Neuronal stem cell (in vitro differentiated cells): Measurements from ENCODE around the gene COL6A1.
A peak's percentile ranks its signal among the peaks of the same experiment; 100 is the strongest.

Source experiments
- DNase-seq: peaks from one replicate; pipeline ENCODE4 v3.0.0-alpha.2; 2013; ENCODE audit warnings: low spot score
- H2AFZ ChIP-seq: one replicate; pipeline ENCODE4 v1.6.1; 2013; ENCODE audit warnings: mild to moderate bottlenecking, low read length, inconsistent platforms
- H2AK5ac ChIP-seq: 2 replicates; pipeline ENCODE4 v1.6.1; 2013; ENCODE audit warnings: low read depth, mild to moderate bottlenecking, inconsistent platforms, low read length, moderate library complexity, mixed read lengths
- H2BK120ac ChIP-seq: 2 replicates; pipeline ENCODE4 v1.6.1; 2013; ENCODE audit warnings: low read depth, mild to moderate bottlenecking, inconsistent platforms, low read length, moderate library complexity, mixed read lengths
- H2BK12ac ChIP-seq: one replicate; pipeline ENCODE4 v1.6.1; 2013; ENCODE audit warnings: low read length, inconsistent platforms
- H2BK15ac ChIP-seq: 2 replicates; pipeline ENCODE4 v1.6.1; 2013; ENCODE audit warnings: mild to moderate bottlenecking, low read length, inconsistent platforms, mixed read lengths
- H2BK5ac ChIP-seq: one replicate; pipeline ENCODE4 v1.6.1; 2013; ENCODE audit warnings: inconsistent platforms, mild to moderate bottlenecking, low read length, moderate library complexity
- H3K14ac ChIP-seq: one replicate; pipeline ENCODE4 v1.6.1; 2013; ENCODE audit warnings: low read length, inconsistent platforms
- H3K18ac ChIP-seq: 2 replicates; pipeline ENCODE4 v1.6.1; 2013; ENCODE audit warnings: low read length, inconsistent platforms
- H3K23ac ChIP-seq: 2 replicates; pipeline ENCODE4 v1.6.1; 2013; ENCODE audit warnings: low read depth, mild to moderate bottlenecking, mixed read lengths, low read length, inconsistent platforms; ENCODE audit not compliant: poor library complexity
- H3K27ac ChIP-seq: replicated peaks from 3 replicates; pipeline ENCODE4 v1.5.1; 2013; ENCODE audit warnings: low read length, inconsistent platforms
- H3K27me3 ChIP-seq, 3 experiments: 2 replicates each; pipeline ENCODE4 v1.6.1; 2013; ENCODE audit warnings: low read length in 3 of 3, mild to moderate bottlenecking in 2 of 3, inconsistent platforms in 1 of 3, low read depth in 1 of 3, mixed read lengths in 1 of 3, moderate library complexity in 1 of 3; ENCODE audit not compliant: control insufficient read depth in 3 of 3, insufficient read depth in 3 of 3
- H3K36me3 ChIP-seq, 2 donors: replicated peaks in 1 of 2; 2 replicates each; pipeline ENCODE4 v1.6.1; 2013; ENCODE audit warnings: low read length in 2 of 2; ENCODE audit not compliant: control insufficient read depth in 2 of 2, insufficient read depth in 2 of 2
- H3K4ac ChIP-seq: 2 replicates; pipeline ENCODE4 v1.6.1; 2013; ENCODE audit warnings: inconsistent platforms, mild to moderate bottlenecking, low read length, moderate library complexity
- H3K4me1 ChIP-seq, 2 donors: 1 replicate in 1 of 2; 2 replicates in 1 of 2; pipeline ENCODE4 v1.6.1; 2013; ENCODE audit warnings: low read length in 2 of 2, low read depth in 1 of 2; ENCODE audit not compliant: control insufficient read depth in 2 of 2, insufficient read depth in 1 of 2
- H3K4me2 ChIP-seq: one replicate; pipeline ENCODE4 v1.6.1; 2013; ENCODE audit warnings: mild to moderate bottlenecking, low read length, inconsistent platforms; ENCODE audit not compliant: insufficient read depth, poor library complexity, severe bottlenecking
- H3K4me3 ChIP-seq, 2 donors: 2 replicates each; pipeline ENCODE4 v1.5.1; 2013; ENCODE audit warnings: low read length in 2 of 2, mild to moderate bottlenecking in 2 of 2, inconsistent platforms in 1 of 2, moderate library complexity in 1 of 2
- H3K79me1 ChIP-seq: one replicate; pipeline ENCODE4 v1.6.1; 2013; ENCODE audit warnings: low read depth, mild to moderate bottlenecking, inconsistent platforms, low read length, moderate library complexity
- H3K9ac ChIP-seq: one replicate; pipeline ENCODE4 v1.6.1; 2013; ENCODE audit warnings: mild to moderate bottlenecking, low read depth, low read length, inconsistent platforms; ENCODE audit not compliant: poor library complexity
- H3K9me3 ChIP-seq, 2 donors: replicated peaks in 1 of 2; 2 replicates each; pipeline versions ENCODE3 to v1.6.1; 2013; ENCODE audit warnings: low read length in 2 of 2, mild to moderate bottlenecking in 2 of 2, inconsistent platforms in 1 of 2, low read depth in 1 of 2, mixed read lengths in 1 of 2, moderate library complexity in 1 of 2; ENCODE audit not compliant: control insufficient read depth in 2 of 2, insufficient read depth in 1 of 2
- H4K8ac ChIP-seq: one replicate; pipeline ENCODE4 v1.6.1; 2013; ENCODE audit warnings: low read depth, mild to moderate bottlenecking, inconsistent platforms, low read length, moderate library complexity
- H4K91ac ChIP-seq: one replicate; pipeline ENCODE4 v1.6.1; 2013; ENCODE audit warnings: low read length, low read depth, mild to moderate bottlenecking, inconsistent platforms; ENCODE audit not compliant: poor library complexity
- WGBS, 2 donors: extraction: QIAGEN DNeasy Blood & Tissue Kit; methylation state at CpG; one replicate each; pipeline ENCODE4 v1.1.7; 2013; ENCODE audit warnings: missing lambda C conversion rate in 2 of 2, mixed read lengths in 1 of 2; ENCODE audit not compliant: insufficient read length in 2 of 2, insufficient replicate concordance in 1 of 2; ENCODE audit errors: extremely low coverage in 2 of 2; 5-methylcytosine and 5-hydroxymethylcytosine counted together

The COL6A1 gene

DNA sequence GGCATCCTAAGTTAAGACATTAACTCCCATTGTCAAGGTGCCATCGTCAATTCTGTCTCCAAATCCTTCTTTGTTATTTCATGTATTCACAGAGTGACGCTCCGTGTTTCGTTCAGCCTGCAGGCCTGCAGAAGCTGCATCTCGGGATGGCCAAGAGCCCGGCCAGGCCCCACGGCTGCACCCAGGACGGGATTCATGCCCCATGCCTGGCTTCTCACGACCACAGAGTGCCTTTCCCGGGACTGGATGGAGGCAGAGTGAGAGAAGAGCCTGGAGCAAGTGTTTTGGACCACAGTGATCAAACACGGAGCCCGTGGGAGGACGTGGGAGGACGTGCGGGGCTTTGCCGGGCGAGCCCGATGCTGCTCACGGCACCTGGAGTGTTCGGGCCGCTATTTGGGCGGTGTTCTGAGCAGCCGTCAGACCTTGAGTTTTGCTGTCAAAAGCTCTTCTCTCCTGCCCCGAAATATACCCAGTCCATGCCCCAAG, 56.8 kb downstream of the COL6A1 start:
- H3K36me3 ChIP-seq: no peaks in the 10 kb centered on the region
- no peaks in the 10 kb centered on the region for H3K79me1 ChIP-seq
- H3K18ac ChIP-seq: no peak overlapping the region
- no peak overlapping the region for H3K9ac ChIP-seq
- no peak overlapping the region for H3K27ac ChIP-seq
- H3K14ac ChIP-seq: no peak overlapping the region
- H3K4me3 ChIP-seq: no peak overlapping the region
- H3K23ac ChIP-seq: no peak overlapping the region
- H2AFZ ChIP-seq: peak overlapping the region; percentile 53
- no peak overlapping the region for H3K4me2 ChIP-seq
- no peaks in the 10 kb centered on the region for H3K9me3 ChIP-seq
- no peak overlapping the region for H2BK15ac ChIP-seq
- H4K91ac ChIP-seq: no peak overlapping the region
- peaks cover 0 to 4% (median 0%) of the 10 kb centered on the region in 3 experiments for H3K27me3 ChIP-seq
- H4K8ac ChIP-seq: no peak overlapping the region
- no peak for DNase-seq
- no peaks in the 10 kb centered on the region for H3K4me1 ChIP-seq
- no peak overlapping the region for H2BK120ac ChIP-seq
- H2BK12ac ChIP-seq: no peak overlapping the region
- H2BK5ac ChIP-seq: no peak overlapping the region
- WGBS, 2 donors: no CpG with 5 or more reads among the region's 24 CpGs
- H3K4ac ChIP-seq: no peak overlapping the region
- H2AK5ac ChIP-seq: no peak overlapping the region

DNA sequence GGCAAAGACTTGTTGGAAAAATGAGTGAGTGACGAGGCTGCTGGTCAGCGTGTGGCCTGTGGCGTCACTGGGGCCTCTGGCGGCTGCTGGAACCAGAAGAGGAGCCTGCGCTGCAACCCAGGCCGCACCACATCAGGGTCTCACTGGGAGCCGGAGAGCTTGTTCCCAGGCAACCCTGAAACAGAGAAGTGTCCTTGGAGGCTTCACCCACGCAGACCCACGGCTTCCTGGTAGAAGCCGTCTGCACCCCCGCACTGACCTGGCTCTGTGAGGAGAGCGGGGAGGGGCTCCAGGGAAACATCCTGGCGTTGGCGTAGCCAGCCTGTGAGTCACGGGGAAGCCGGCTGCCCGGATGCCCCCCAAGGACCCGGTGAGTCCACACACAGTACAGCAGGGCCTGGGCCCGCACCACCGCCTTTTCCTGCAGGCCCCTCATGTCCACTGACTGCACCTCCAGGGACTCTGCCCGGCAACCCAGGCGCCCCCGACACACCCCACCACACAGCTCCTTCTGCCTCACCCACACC, 57.4 kb downstream of the COL6A1 start:
- peaks cover 0 to 4% (median 0%) of the 10 kb centered on the region in 3 experiments for H3K27me3 ChIP-seq
- no peak overlapping the region for H3K9ac ChIP-seq
- no peak overlapping the region for H2BK5ac ChIP-seq
- H2AFZ ChIP-seq: peak overlapping the region; percentile 53
- H3K18ac ChIP-seq: peak overlapping the region; percentile 78
- DNase-seq: no peak
- H3K23ac ChIP-seq: no peak overlapping the region
- peak overlapping the region; percentile 37 for H2BK15ac ChIP-seq
- no peaks in the 10 kb centered on the region for H3K9me3 ChIP-seq
- no peak overlapping the region for H3K4me3 ChIP-seq
- H2BK12ac ChIP-seq: no peak overlapping the region
- H2BK120ac ChIP-seq: no peak overlapping the region
- no peak overlapping the region for H3K14ac ChIP-seq
- H2AK5ac ChIP-seq: no peak overlapping the region
- no CpG with 5 or more reads among the region's 23 CpGs for WGBS, 2 donors
- H3K4ac ChIP-seq: no peak overlapping the region
- no peaks in the 10 kb centered on the region for H3K79me1 ChIP-seq
- H4K91ac ChIP-seq: no peak overlapping the region
- no peak overlapping the region for H4K8ac ChIP-seq
- no peaks in the 10 kb centered on the region for H3K4me1 ChIP-seq
- H3K4me2 ChIP-seq: no peak overlapping the region
- H3K36me3 ChIP-seq: no peaks in the 10 kb centered on the region
- no peak overlapping the region for H3K27ac ChIP-seq

DNA sequence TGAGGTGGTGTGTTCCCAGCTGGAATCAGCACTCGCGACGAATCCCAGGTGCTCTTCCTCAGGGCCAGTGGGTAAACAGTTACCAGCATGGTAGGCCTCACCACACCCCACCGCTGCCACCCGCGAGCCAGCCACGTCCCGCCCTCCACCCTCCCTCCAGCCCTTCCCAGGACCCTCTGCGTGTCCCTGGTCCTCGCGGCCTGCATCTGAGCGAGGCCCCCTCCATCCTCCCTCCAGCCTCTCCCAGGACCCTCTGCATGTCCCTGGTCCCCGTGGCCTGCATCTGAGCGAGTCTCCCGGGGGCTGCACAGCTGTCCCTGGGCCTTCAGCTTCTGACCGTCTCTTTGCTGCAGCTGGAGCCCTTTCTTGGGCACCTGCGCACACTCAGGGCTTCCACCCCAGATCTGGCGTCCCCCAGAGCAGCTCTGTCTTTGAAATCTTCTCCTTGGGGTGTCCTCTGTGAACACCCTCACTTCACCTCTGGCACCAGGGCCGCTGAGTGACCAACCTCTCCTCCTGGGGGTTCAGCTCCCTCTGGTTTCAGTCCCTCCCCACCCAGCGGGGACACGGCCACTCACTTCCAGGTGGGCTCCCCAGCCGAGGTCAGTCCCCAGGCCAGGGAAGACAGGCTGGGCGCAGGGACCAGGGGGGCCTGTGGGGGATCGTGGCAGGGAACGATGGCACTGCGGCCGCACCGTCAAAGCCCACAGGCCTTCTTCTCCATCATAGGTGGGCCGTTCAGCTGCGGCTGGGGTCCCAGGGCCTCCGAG, 58.5 kb downstream of the COL6A1 start:
- H3K9me3 ChIP-seq: no peaks in the 10 kb centered on the region
- DNase-seq: no peak
- peak overlapping the region; percentile 97 for H2AK5ac ChIP-seq
- no peak overlapping the region for H4K91ac ChIP-seq
- H2BK120ac ChIP-seq: peak overlapping the region; percentile 47
- H3K4me3 ChIP-seq: no peak overlapping the region
- no peaks in the 10 kb centered on the region for H3K36me3 ChIP-seq
- H3K4me2 ChIP-seq: no peak overlapping the region
- peaks cover 0 to 4% (median 0%) of the 10 kb centered on the region in 3 experiments for H3K27me3 ChIP-seq
- no peak overlapping the region for H3K9ac ChIP-seq
- H3K4ac ChIP-seq: no peak overlapping the region
- peak overlapping the region; percentile 46 for H2BK12ac ChIP-seq
- H2BK5ac ChIP-seq: no peak overlapping the region
- peak overlapping the region; percentile 83 for H2BK15ac ChIP-seq
- H3K23ac ChIP-seq: peak overlapping the region; percentile 25
- H3K27ac ChIP-seq: no peak overlapping the region
- no CpG with 5 or more reads among the region's 31 CpGs for WGBS, 2 donors
- H2AFZ ChIP-seq: no peak overlapping the region
- H4K8ac ChIP-seq: no peak overlapping the region
- H3K18ac ChIP-seq: peak overlapping the region; percentile 44
- no peaks in the 10 kb centered on the region for H3K79me1 ChIP-seq
- H3K4me1 ChIP-seq: no peaks in the 10 kb centered on the region
- H3K14ac ChIP-seq: peak overlapping the region; percentile 31

DNA sequence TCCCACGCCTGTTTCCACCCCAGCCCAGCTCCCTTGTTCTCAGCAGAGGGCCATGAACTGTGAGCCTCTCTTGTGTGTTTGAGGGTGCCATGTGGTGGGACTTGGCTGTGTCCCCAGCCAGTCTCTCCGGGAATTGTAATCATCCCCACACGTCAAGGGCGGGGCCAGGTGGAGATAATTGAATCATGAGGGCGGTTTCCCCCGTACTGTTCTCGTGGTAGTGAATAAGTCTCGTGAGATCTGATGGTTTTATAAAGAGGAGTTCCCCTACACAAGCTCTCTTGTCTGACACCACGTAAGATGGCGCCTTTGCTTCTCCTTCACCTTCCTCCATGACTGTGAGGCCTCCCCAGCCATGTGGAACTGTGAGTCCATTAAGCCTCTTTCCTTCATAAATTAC, 59.1 kb downstream of the COL6A1 start:
- no peak for DNase-seq
- no peak overlapping the region for H3K23ac ChIP-seq
- no peak overlapping the region for H2BK5ac ChIP-seq
- no peak overlapping the region for H4K8ac ChIP-seq
- H3K27ac ChIP-seq: no peak overlapping the region
- peaks cover 0 to 4% (median 0%) of the 10 kb centered on the region in 3 experiments for H3K27me3 ChIP-seq
- no peaks in the 10 kb centered on the region for H3K4me1 ChIP-seq
- H2AFZ ChIP-seq: no peak overlapping the region
- no peak overlapping the region for H4K91ac ChIP-seq
- no peak overlapping the region for H3K4me3 ChIP-seq
- no peak overlapping the region for H2BK12ac ChIP-seq
- no peak overlapping the region for H3K4me2 ChIP-seq
- H2BK15ac ChIP-seq: peak overlapping the region; percentile 83
- no peak overlapping the region for H3K14ac ChIP-seq
- no peak overlapping the region for H2BK120ac ChIP-seq
- H3K79me1 ChIP-seq: no peaks in the 10 kb centered on the region
- peak overlapping the region; percentile 97 for H2AK5ac ChIP-seq
- no peak overlapping the region for H3K9ac ChIP-seq
- no peaks in the 10 kb centered on the region for H3K36me3 ChIP-seq
- no peak overlapping the region for H3K18ac ChIP-seq
- no CpG with 5 or more reads among the region's 10 CpGs for WGBS, 2 donors
- no peaks in the 10 kb centered on the region for H3K9me3 ChIP-seq
- no peak overlapping the region for H3K4ac ChIP-seq
